Measurements from ENCODE around the gene HOXA4. TPM values are rescaled to one million over a fixed set of nuclear protein-coding genes. Genes with fewer than 3 reads are reported as not detected.
A peak's percentile ranks its signal among the peaks of the same experiment; 100 is the strongest.

HOXA4 gene
- total RNA-seq, 1 experiment from 2014 or later = 1.2 TPM

GRCh38 chr7:27095050-27095896 is 35.3 kb downstream of the HOXA4 start:
- no peak for DNase-seq (ENCODE audit: low spot score)

- no peak for DNase-seq (ENCODE audit: low spot score)
Observed at GRCh38 chr7:27094304-27095049, 36.1 kb downstream of the HOXA4 start.

DNA sequence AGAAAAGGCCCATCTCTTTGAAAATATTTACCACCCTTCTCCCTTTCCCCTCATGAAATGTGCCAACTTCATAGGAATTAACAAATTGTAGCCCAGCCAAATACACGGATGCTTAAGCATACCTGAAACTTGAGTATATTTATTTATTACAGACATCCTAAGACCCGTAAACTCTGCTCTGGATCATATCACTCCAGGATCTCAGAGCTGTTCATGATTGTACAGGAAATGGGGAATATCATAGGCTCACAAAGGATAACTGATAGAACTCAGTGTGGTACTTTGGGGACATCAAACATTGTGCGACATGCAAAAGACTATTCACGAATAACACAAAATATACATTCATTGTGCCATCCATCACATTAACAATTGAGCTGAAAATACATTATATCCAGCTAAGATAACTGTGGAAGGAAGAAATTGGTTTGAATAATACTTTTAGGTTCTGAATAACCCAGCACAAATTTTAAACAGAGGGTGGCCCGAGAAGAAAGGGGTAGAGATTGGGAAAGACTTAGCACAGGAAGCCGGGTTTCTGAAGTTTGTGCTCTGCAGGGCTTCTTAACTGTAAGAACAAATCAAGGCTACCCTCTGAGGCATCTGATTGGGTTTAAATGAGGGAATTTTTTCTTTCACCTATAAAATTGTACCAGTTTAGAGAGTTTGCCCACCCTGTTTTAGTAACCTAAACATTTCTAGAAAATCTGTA is 37.2 kb downstream of the HOXA4 start:
- no peak for DNase-seq (ENCODE audit: low spot score)

DNA sequence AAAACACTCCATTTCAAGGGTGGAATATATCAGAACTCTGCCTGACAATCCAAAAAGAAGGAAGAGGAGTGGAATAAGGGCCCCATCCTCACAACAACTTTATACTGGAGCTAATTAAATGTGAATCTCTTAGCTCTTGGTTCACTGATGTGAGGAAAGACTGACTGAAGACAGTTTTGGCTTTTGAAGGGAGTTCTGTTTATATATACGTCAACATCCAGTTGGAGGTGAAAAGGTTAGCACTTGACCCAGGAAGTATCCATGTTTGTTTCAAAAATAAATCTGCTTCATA is 37.8 kb downstream of the HOXA4 start:
- DNase-seq (ENCODE audit: low spot score) = no peak

- DNase-seq (ENCODE audit: low spot score) = peak; percentile 53
Observed at GRCh38 chr7:27091941-27092818, 38.4 kb downstream of the HOXA4 start.

- DNase-seq (ENCODE audit: low spot score) = no peak
Observed at GRCh38 chr7:27091105-27091504, 39.5 kb downstream of the HOXA4 start.

DNA sequence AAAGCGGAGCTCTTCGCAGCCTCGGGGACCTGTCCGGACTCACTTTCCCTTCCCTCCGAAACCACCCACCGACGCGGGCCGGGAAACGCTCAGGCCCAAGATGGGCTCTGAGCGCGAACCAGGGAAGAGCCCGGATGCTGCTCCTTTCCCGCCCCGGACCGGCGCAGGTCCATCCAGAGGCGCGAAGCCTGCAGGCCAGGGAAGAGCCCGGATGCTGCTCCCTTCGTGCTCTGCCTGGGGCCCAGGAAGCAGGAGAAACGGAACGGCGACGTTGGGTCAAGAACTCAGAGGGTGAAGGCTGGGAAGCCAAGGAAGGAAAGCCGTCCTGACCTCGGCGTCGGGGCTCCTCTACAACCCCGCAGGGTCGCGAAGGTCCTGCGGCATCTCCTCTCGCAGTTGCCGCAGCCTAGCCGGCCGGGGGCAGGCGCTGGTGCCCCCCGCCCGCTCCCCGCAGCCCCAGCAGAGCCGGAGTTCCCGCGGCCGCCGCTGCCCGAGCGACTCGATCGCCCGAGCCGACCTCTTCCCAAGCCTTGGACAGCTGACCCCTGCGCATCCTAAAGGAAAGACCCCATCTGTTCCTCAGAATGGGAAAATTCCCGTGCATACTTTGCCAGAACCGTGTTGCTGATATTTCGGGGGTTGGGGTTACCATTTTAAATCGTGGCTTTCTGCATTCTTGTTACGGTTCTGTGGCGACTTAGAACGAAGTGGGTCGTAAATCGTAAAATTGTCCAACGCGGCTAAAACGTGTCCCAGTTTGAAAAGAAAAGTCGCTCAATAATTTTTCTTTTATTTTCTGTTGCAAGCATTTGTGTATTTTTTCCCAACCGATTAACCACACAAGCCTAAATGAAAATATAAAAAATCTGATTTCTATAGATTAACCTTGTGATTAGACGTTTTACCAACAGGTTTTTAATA is 42.3 kb downstream of the HOXA4 start:
- no peak for DNase-seq (ENCODE audit: low spot score)

DNA sequence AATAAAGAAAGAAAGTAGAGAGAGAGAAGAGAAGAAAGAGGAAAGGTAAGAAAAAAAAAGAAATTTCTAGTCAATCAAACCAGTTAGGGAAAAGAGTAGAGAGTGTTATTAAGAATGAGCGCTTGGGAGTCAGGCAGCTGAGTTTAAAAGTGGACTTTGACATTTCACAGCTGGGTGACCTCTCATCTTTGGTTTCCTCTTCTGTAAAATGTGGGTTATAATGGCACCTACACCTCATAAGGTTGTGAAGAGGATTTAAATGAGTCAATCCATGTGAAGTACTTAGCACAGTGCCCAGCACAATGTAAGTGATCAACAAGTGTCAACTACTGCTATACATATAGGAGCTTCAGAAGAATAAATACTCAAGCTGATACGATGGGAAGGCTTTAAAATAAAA is 46.9 kb downstream of the HOXA4 start:
- no peak for DNase-seq (ENCODE audit: low spot score)

- DNase-seq (ENCODE audit: low spot score) = no peak
Observed at GRCh38 chr7:27082171-27082570, 48.4 kb downstream of the HOXA4 start.

DNA sequence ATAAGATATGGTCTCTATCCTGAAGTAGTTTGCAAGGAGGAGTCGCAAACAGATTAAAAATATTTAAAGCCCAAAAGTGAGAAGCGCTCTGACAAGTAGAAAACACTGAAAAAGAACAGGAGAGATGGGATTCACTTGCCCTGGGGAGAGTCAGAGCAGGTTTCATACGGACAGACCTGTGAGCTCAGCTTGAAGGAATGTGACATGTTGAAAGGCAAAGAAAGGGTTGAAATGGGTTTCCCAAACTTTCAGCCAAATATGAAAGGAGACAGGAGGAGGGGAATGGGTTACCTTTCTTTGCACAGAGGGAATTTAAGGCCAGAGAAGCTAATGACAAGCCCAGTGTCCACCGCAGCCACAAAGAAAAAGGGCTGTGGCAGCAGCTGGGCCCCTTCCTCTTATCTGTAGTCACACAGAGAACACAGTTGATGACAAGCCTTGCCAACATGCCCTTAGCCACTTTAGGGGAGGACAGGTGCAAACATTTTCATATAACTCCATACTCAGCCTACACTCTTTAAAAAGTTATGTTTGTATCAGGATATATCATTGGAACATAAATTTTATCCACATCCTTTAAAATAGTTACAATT is 49.6 kb downstream of the HOXA4 start:
- no peak for DNase-seq (ENCODE audit: low spot score)

- DNase-seq (ENCODE audit: low spot score) = no peak
Observed at GRCh38 chr7:27079234-27079975, 51.2 kb downstream of the HOXA4 start.

DNA sequence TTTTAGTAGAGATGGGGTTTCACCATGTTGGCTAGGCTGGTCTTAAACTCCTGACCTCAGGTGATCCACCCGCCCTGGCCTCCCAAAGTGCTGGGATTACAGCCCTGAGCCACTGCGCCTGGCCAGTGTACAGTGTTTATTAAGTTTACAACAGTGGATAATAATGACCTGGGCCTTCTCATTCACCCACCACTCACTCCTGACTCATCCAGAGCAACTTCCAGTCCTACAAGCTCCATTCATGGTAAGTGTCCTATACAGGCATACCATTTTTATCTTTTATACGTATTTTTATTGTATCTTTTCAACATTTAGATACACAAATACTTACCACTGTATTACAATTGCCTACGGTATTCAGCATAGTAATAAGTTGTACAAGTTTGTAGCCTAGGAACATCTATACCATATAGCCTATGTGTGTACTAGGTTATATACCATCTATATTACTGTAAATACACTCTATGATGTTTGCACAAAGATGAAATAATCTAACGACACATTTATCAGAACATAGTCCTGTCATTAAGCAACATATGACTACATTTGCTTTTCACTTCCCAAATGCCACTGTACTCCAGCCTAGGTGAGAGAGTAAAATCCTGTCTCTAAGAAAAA is 51.8 kb downstream of the HOXA4 start:
- DNase-seq (ENCODE audit: low spot score) = no peak

Other genes starting within 250 kb of the HOXA4 start
- 1.2 and 3.0 TPM in 2 replicates for gene HOXA1, start 34.8 kb downstream of the HOXA4 start, total RNA-seq (2014; rRNA removed; shearing (Covaris generic))
- 1.2 TPM in 1 of 2 replicates, not detected in the other for gene HOXA2, start 28.1 kb downstream of the HOXA4 start, total RNA-seq (2014; rRNA removed; shearing (Covaris generic))
- gene HOXA5, start 12.9 kb upstream of the HOXA4 start, total RNA-seq (2014; rRNA removed; shearing (Covaris generic)) = 3.6 and 8.0 TPM in 2 replicates
- gene HOXA6, start 17.0 kb upstream of the HOXA4 start, total RNA-seq (2014; rRNA removed; shearing (Covaris generic)) = 0.64 and 0.70 TPM in 2 replicates
- 1.1 and 5.5 TPM in 2 replicates for gene HOXA3, start 21.8 kb upstream of the HOXA4 start, total RNA-seq (2014; rRNA removed; shearing (Covaris generic))
- gene HOXA7, start 25.9 kb upstream of the HOXA4 start, total RNA-seq (2014; rRNA removed; shearing (Covaris generic)) = 2.0 and 2.2 TPM in 2 replicates
- gene HOXA9, start 34.8 kb upstream of the HOXA4 start, total RNA-seq (2014; rRNA removed; shearing (Covaris generic)) = 0.17 and 0.18 TPM in 2 replicates
- gene HOXA10, start 43.6 kb upstream of the HOXA4 start, total RNA-seq (2014; rRNA removed; shearing (Covaris generic)) = 2.0 and 6.1 TPM in 2 replicates
- 0.27 and 0.52 TPM in 2 replicates for gene HOXA11, start 54.5 kb upstream of the HOXA4 start, total RNA-seq (2014; rRNA removed; shearing (Covaris generic))
- gene HOXA13, start 69.3 kb upstream of the HOXA4 start, total RNA-seq (2014; rRNA removed; shearing (Covaris generic)) = 5.9 and 7.4 TPM in 2 replicates
- not detected in 2 replicates for gene EVX1, start 112.0 kb upstream of the HOXA4 start, total RNA-seq (2014; rRNA removed; shearing (Covaris generic))